GM08714 (cell line): Measurements from ENCODE around the gene HYAL4.

Experiments used
- H3K4me3 ChIP-seq: fragments of 200-500 bp; sonication (Bioruptor generic); 2 replicates; pipeline ENCODE4 v1.5.1; 2014; ENCODE audit warnings: mild to moderate bottlenecking, low read length, inconsistent platforms
- ZNF274 ChIP-seq: IDR thresholded peaks from 2 replicates; pipeline ENCODE4 v1.6.1; 2012; ENCODE audit warnings: mild to moderate bottlenecking, low read depth, low read length

Gene HYAL4

GRCh38 chr7:123916240-123916724 is 71.3 kb downstream of the HYAL4 start:
- H3K4me3 ChIP-seq: no peak overlapping the region
- no peak for TF ChIP-seq ZNF274

- no peak for TF ChIP-seq ZNF274
- H3K4me3 ChIP-seq: no peak overlapping the region
These were observed 72.9 kb downstream of the HYAL4 start for GRCh38 chr7:123917878-123918277.

GRCh38 chr7:123918309-123918708 is 73.3 kb downstream of the HYAL4 start:
- no peak for TF ChIP-seq ZNF274
- H3K4me3 ChIP-seq: no peak overlapping the region

DNA sequence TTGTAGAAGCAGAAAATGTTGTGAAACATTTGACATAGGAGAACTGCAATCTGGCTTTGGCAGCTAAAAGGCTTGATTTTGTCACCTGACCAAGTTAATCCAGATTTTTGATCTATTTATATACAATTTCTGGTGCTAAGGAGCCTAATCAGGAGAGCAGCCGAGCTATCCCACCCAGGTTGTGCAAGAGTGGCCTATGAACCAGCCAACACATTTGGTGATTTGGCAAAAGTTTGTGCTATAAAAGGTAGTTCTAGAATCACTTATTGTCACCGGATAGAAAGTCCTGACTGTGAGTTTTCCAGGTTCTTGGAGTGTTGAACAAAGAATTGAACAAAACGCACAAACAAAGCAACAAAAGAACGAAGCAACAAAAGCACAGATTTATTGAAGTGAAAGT is 78.6 kb downstream of the HYAL4 start:
- H3K4me3 ChIP-seq: no peak overlapping the region
- no peak for TF ChIP-seq ZNF274

DNA sequence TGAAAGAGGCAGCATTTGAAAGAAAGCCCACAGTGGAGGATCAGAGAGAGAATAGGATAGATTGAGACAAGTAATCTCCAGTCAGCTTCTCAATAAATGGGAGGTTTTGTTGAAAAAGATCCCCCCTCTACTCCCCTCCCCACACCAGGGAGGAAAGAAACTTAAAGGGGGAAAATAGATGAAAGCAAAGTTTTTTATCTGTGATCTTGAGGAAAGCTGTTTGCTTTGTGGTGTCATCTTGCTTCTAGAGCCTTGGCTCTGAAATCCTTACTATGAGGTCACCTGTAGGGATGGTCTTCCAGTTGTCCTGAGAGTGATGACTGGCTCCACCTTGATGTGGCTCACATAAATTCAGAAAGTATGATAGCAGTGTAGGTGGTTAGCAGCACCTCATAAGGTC is 80.0 kb downstream of the HYAL4 start, which contains the start of gene SPAM1:
Gene SPAM1 (plus strand): TSS at position 301 of the 400 bp plus-strand sequence. CDS start 28,330 bp downstream, outside the sequence.
- no peak for TF ChIP-seq ZNF274
- no peak within 1 kb of the TSS for H3K4me3 ChIP-seq
